Keratinocyte (primary cell): ENCODE data around the gene LSM7.

Experiments
- EZH2 ChIP-seq: IDR thresholded peaks from one replicate; pipeline ENCODE4 v1.6.1; 2012; ENCODE audit warnings: inconsistent platforms, mild to moderate bottlenecking, low read length, moderate library complexity
- TF ChIP-seq, protein P1 (sequence below), 3 experiments: IDR thresholded peaks in 1 of 3; conservative IDR thresholded peaks in 1 of 3; optimal IDR thresholded peaks in 1 of 3; 2 replicates in 2 of 3; 3 replicates in 1 of 3; pipeline versions ENCODE3 to v1.5.1; 2011; ENCODE audit warnings: low read length in 3 of 3, mild to moderate bottlenecking in 3 of 3, moderate library complexity in 2 of 3, control low read depth in 1 of 3, inconsistent platforms in 1 of 3; ENCODE audit not compliant: insufficient read depth in 2 of 3; ENCODE audit errors: extremely low read depth in 1 of 3

DNA sequence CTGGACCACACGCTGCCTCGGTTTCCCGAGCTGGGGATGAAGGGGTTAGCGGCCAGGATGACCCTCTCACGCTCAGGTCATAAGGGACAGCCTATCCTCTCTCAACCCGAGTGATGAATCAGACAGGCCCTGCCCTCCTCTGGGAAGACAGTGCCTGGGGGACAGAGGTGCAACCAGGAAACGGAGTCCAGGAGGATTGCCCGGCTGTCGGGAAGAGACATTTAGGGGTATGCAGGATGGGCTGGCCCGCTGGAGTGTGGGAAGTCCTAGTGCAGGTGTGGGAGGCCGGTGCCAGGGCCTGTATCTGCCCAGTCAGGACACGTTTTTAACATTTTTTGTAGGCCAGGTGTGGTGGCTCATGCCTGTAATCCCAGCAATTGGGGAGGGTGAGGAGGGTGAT lies 8.3 kb downstream of the LSM7 start:
- TF ChIP-seq, protein P1, sequence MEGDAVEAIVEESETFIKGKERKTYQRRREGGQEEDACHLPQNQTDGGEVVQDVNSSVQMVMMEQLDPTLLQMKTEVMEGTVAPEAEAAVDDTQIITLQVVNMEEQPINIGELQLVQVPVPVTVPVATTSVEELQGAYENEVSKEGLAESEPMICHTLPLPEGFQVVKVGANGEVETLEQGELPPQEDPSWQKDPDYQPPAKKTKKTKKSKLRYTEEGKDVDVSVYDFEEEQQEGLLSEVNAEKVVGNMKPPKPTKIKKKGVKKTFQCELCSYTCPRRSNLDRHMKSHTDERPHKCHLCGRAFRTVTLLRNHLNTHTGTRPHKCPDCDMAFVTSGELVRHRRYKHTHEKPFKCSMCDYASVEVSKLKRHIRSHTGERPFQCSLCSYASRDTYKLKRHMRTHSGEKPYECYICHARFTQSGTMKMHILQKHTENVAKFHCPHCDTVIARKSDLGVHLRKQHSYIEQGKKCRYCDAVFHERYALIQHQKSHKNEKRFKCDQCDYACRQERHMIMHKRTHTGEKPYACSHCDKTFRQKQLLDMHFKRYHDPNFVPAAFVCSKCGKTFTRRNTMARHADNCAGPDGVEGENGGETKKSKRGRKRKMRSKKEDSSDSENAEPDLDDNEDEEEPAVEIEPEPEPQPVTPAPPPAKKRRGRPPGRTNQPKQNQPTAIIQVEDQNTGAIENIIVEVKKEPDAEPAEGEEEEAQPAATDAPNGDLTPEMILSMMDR (optimal IDR thresholded peaks at IDR 0.05 in 1 of 3, IDR thresholded peaks at IDR 0.05 in 1 of 3, conservative IDR thresholded peaks at IDR 0.05 in 1 of 3; ENCODE audit: extremely low read depth in 1 of 3, insufficient read depth in 2 of 3, low read length in 3 of 3) = no peak
- no peak for TF ChIP-seq EZH2
